Smooth muscle cell (in vitro differentiated cells): ENCODE measurements around the gene SPTLC1. TPM values are rescaled to one million over a fixed set of nuclear protein-coding genes. Genes with fewer than 3 reads are reported as not detected.

Source experiments
- DNase-seq: peaks from one replicate; lab custom pipeline; 2025; ENCODE audit not compliant: unreplicated experiment; lab: John Stamatoyannopoulos, UW
- H2AFZ ChIP-seq: fragments of 200-600 bp; sonication (generic); 2 replicates; pipeline ENCODE4 v1.6.0; 2016; ENCODE audit warnings: antibody characterized with exemption, low read depth, mild to moderate bottlenecking
- H3F3A ChIP-seq: fragments of 200-600 bp; sonication (generic); 2 replicates; pipeline ENCODE4 v1.6.0; 2017; ENCODE audit warnings: antibody characterized with exemption, low read depth
- H3K27ac ChIP-seq: fragments of 200-600 bp; sonication (generic); 2 replicates; pipeline ENCODE4 v1.5.1; 2016; ENCODE audit warnings: low read depth, mild to moderate bottlenecking
- H3K27me3 ChIP-seq: fragments of 200-600 bp; sonication (generic); 2 replicates; pipeline ENCODE4 v1.6.1; 2016; ENCODE audit warnings: low read depth, mild to moderate bottlenecking
- H3K36me3 ChIP-seq: fragments of 200-600 bp; sonication (generic); 2 replicates; pipeline ENCODE4 v1.5.1; 2016; ENCODE audit warnings: low read depth
- H3K4me1 ChIP-seq: fragments of 200-600 bp; sonication (generic); 2 replicates; pipeline ENCODE4 v1.5.1; 2016; ENCODE audit warnings: low read depth
- H3K4me2 ChIP-seq: fragments of 200-600 bp; sonication (generic); 2 replicates; pipeline ENCODE4 v1.6.0; 2016; ENCODE audit warnings: mild to moderate bottlenecking
- H3K4me3 ChIP-seq: fragments of 200-600 bp; sonication (generic); 2 replicates; pipeline ENCODE4 v1.5.1; 2016; ENCODE audit warnings: mild to moderate bottlenecking
- H3K79me2 ChIP-seq: fragments of 200-600 bp; sonication (generic); 2 replicates; pipeline ENCODE4 v1.6.0; 2016; ENCODE audit warnings: low read depth, mild to moderate bottlenecking
- H3K9ac ChIP-seq: fragments of 200-600 bp; sonication (generic); 2 replicates; pipeline ENCODE4 v1.6.0; 2016; ENCODE audit warnings: low read depth
- H3K9me3 ChIP-seq: fragments of 200-600 bp; sonication (generic); replicated peaks from 2 replicates; pipeline ENCODE4 v1.5.1; 2016; ENCODE audit warnings: low read depth
- H4K20me1 ChIP-seq: fragments of 200-600 bp; sonication (generic); 2 replicates; pipeline ENCODE4 v1.6.0; 2016; ENCODE audit warnings: low read depth
- CTCF ChIP-seq: fragments of 200-600 bp; sonication (generic); IDR thresholded peaks from 2 replicates; pipeline ENCODE4 v1.5.1; 2017; ENCODE audit warnings: borderline replicate concordance, mild to moderate bottlenecking, antibody characterized with exemption; ENCODE audit not compliant: insufficient read depth, poor library complexity, severe bottlenecking
- WGBS: methylation state at CpG from one replicate; pipeline ENCODE4 v1.1.7; 2016; ENCODE audit warnings: low lambda C conversion rate; 5-methylcytosine and 5-hydroxymethylcytosine counted together
- polyA plus RNA-seq: library from polyadenylated mRNA; unstranded; fragments of >200 nt; fragmentation: Nextera tagmentation; extraction: Ambion mirVana; gene quantifications from 2 replicates; pipeline ENCODE4 v1.2.1, GENCODE V29; 2016
- total RNA-seq: library from RNA; depleted of rRNA; stranded (reverse); fragments of >200 nt; gene quantifications from 2 replicates; pipeline ENCODE4 v1.2.3, GENCODE V29; 2014

The SPTLC1 gene
- total and polyA plus RNA-seq, 2 experiments from 2014 or later, result 75.6 to 168 TPM

GRCh38 chr9:92064711-92065110 is 50.5 kb downstream of the SPTLC1 start:
- H3K4me2 ChIP-seq, result peak overlapping the region; percentile 13
- peak overlapping the region; percentile 56 for H3K27ac ChIP-seq
- H3K4me1 ChIP-seq, result peaks cover 3% of the 10 kb centered on the region
- TF ChIP-seq CTCF, result no peak
- peaks cover 31% of the 10 kb centered on the region for H3K79me2 ChIP-seq
- WGBS, result 47% methylated on average over 3 of the region's 3 CpGs
- H2AFZ ChIP-seq, result no peak overlapping the region
- H3F3A ChIP-seq, result no peaks in the 10 kb centered on the region
- no peak overlapping the region for H3K9ac ChIP-seq
- no peaks in the 10 kb centered on the region for H3K27me3 ChIP-seq
- H3K9me3 ChIP-seq, result peaks cover 14% of the 10 kb centered on the region
- H4K20me1 ChIP-seq, result no peaks in the 10 kb centered on the region
- H3K4me3 ChIP-seq, result no peak overlapping the region
- DNase-seq, result no peak
- peaks cover 35% of the 10 kb centered on the region for H3K36me3 ChIP-seq

GRCh38 chr9:92061184-92061583 is 54.0 kb downstream of the SPTLC1 start:
- Histone ChIP-seq H3F3A (no peaks in the 10 kb centered on the region), H4K20me1 (peaks cover 4% of the 10 kb centered on the region), H3K9me3 (peaks cover 14% of the 10 kb centered on the region), H3K27ac (no peak overlapping the region), H3K4me2 (no peak overlapping the region), H3K4me1 (peaks cover 31% of the 10 kb centered on the region), H3K79me2 (peaks cover 38% of the 10 kb centered on the region), H3K27me3 (no peaks in the 10 kb centered on the region), H3K36me3 (peaks cover 28% of the 10 kb centered on the region), H3K4me3 (no peak overlapping the region), H2AFZ (no peak overlapping the region), H3K9ac (no peak overlapping the region)
- WGBS, result 98% methylated on average over 2 of the region's 2 CpGs
- no peak for TF ChIP-seq CTCF
- DNase-seq, result no peak

- peaks cover 38% of the 10 kb centered on the region for H3K79me2 ChIP-seq
- 96% methylated on average over 3 of the region's 3 CpGs for WGBS
- no peak overlapping the region for H2AFZ ChIP-seq
- H3K4me2 ChIP-seq, result no peak overlapping the region
- H3K27ac ChIP-seq, result no peak overlapping the region
- DNase-seq, result no peak
- peaks cover 14% of the 10 kb centered on the region for H3K9me3 ChIP-seq
- no peak for TF ChIP-seq CTCF
- H3K4me1 ChIP-seq, result peaks cover 31% of the 10 kb centered on the region
- H3K36me3 ChIP-seq, result peaks cover 28% of the 10 kb centered on the region
- H3K4me3 ChIP-seq, result no peak overlapping the region
- H4K20me1 ChIP-seq, result peaks cover 8% of the 10 kb centered on the region
- H3K9ac ChIP-seq, result no peak overlapping the region
- no peaks in the 10 kb centered on the region for H3F3A ChIP-seq
- H3K27me3 ChIP-seq, result no peaks in the 10 kb centered on the region
Observed at GRCh38 chr9:92059661-92060060, 55.6 kb downstream of the SPTLC1 start.

- H3K4me1 ChIP-seq, result peaks cover 31% of the 10 kb centered on the region
- H3K9me3 ChIP-seq, result peaks cover 14% of the 10 kb centered on the region
- H2AFZ ChIP-seq, result no peak overlapping the region
- H3K27me3 ChIP-seq, result no peaks in the 10 kb centered on the region
- no peak overlapping the region for H3K4me2 ChIP-seq
- peaks cover 8% of the 10 kb centered on the region for H4K20me1 ChIP-seq
- peaks cover 27% of the 10 kb centered on the region for H3K36me3 ChIP-seq
- H3K79me2 ChIP-seq, result peaks cover 38% of the 10 kb centered on the region
- H3F3A ChIP-seq, result no peaks in the 10 kb centered on the region
- no peak overlapping the region for H3K27ac ChIP-seq
- no peak for DNase-seq
- 92% methylated on average over 5 of the region's 5 CpGs for WGBS
- H3K9ac ChIP-seq, result no peak overlapping the region
- H3K4me3 ChIP-seq, result no peak overlapping the region
- no peak for TF ChIP-seq CTCF
Observed at GRCh38 chr9:92058723-92059444, 56.3 kb downstream of the SPTLC1 start.
